CD14-positive monocyte (primary cell): ENCODE results near the gene ROBO1. TPM values are rescaled to one million over a fixed set of nuclear protein-coding genes. Genes with fewer than 3 reads are reported as not detected.

Experiments
- DNase-seq, 3 donors: peaks; one replicate each; pipeline ENCODE4 v3.0.0-alpha.2; 2011 to 2022
- H2AFZ ChIP-seq: 2 replicates; pipeline ENCODE4 v1.6.0; 2012; ENCODE audit warnings: mild to moderate bottlenecking, low read depth, low read length, inconsistent platforms; ENCODE audit not compliant: insufficient read depth, poor library complexity, severe bottlenecking
- H3K27ac ChIP-seq, 2 donors: 1 replicate in 1 of 2; 2 replicates in 1 of 2; pipeline ENCODE4 v1.5.1; 2012 to 2013; ENCODE audit warnings: low read length in 2 of 2, control low read depth in 1 of 2, inconsistent platforms in 1 of 2, low read depth in 1 of 2, mild to moderate bottlenecking in 1 of 2
- H3K27me3 ChIP-seq, 2 donors: one replicate each; pipeline versions ENCODE4 v1.6.0 to v1.6.1; 2011 to 2013; ENCODE audit warnings: low read length in 2 of 2; ENCODE audit not compliant: control insufficient read depth in 2 of 2, insufficient read depth in 2 of 2
- H3K36me3 ChIP-seq, 2 donors: replicated peaks in 1 of 2; 1 replicate in 1 of 2; 2 replicates in 1 of 2; pipeline versions ENCODE4 v1.5.1 to v1.6.1; 2012 to 2013; ENCODE audit warnings: low read length in 2 of 2, control low read depth in 1 of 2, inconsistent platforms in 1 of 2, mild to moderate bottlenecking in 1 of 2; ENCODE audit not compliant: insufficient read depth in 2 of 2, control insufficient read depth in 1 of 2
- H3K4me1 ChIP-seq, 2 donors: 1 replicate in 1 of 2; 2 replicates in 1 of 2; pipeline versions ENCODE4 v1.5.1 to v1.6.1; 2012 to 2013; ENCODE audit warnings: low read length in 2 of 2, control low read depth in 1 of 2, inconsistent platforms in 1 of 2, mild to moderate bottlenecking in 1 of 2, moderate library complexity in 1 of 2; ENCODE audit not compliant: insufficient read depth in 2 of 2, control insufficient read depth in 1 of 2
- H3K4me2 ChIP-seq: replicated peaks from 2 replicates; pipeline ENCODE3; 2012; ENCODE audit warnings: low read length, moderate library complexity, mild to moderate bottlenecking; ENCODE audit not compliant: poor library complexity, severe bottlenecking; ENCODE audit errors: extremely low read depth
- H3K4me3 ChIP-seq, 3 experiments: fragments of 200-600 bp in 1 of 3; sonication (generic) in 1 of 3; replicated peaks in 1 of 3; 1 replicate in 2 of 3; 2 replicates in 1 of 3; pipeline ENCODE4 v1.5.1; 2011 to 2013; ENCODE audit warnings: low read length in 3 of 3, mild to moderate bottlenecking in 3 of 3, control low read depth in 2 of 3, low read depth in 2 of 3, inconsistent platforms in 1 of 3, moderate library complexity in 1 of 3
- H3K79me2 ChIP-seq: 2 replicates; pipeline ENCODE4 v1.6.0; 2012; ENCODE audit warnings: mild to moderate bottlenecking, control low read depth, inconsistent platforms, low read length, moderate library complexity; ENCODE audit not compliant: insufficient read depth
- H3K9ac ChIP-seq: 2 replicates; pipeline ENCODE4 v1.6.0; 2017; ENCODE audit warnings: low read length, mild to moderate bottlenecking; ENCODE audit not compliant: insufficient read depth, poor library complexity, severe bottlenecking
- H3K9me3 ChIP-seq, 2 donors: replicated peaks in 1 of 2; 1 replicate in 1 of 2; 2 replicates in 1 of 2; pipeline versions ENCODE4 v1.5.1 to v1.6.1; 2012 to 2013; ENCODE audit warnings: low read length in 2 of 2, control low read depth in 1 of 2; ENCODE audit not compliant: control insufficient read depth in 1 of 2, insufficient read depth in 1 of 2
- H4K20me1 ChIP-seq: 2 replicates; pipeline ENCODE4 v1.6.0; 2012; ENCODE audit warnings: mild to moderate bottlenecking, low read length, control low read depth, moderate library complexity; ENCODE audit not compliant: insufficient read depth
- H3K27ac Mint-ChIP-seq, 7 donors: one replicate each; pipeline ENCODE4 v1.8.0; 2020; ENCODE audit warnings: mild to moderate bottlenecking in 7 of 7, mixed read lengths in 7 of 7, moderate library complexity in 6 of 7, inconsistent platforms in 2 of 7
- H3K27me3 Mint-ChIP-seq, 3 donors: one replicate each; pipeline ENCODE4 v1.8.0; 2021 to 2022; ENCODE audit warnings: low read depth in 3 of 3, mild to moderate bottlenecking in 3 of 3, mixed read lengths in 3 of 3, moderate library complexity in 3 of 3, inconsistent platforms in 1 of 3
- H3K36me3 Mint-ChIP-seq, 2 donors: one replicate each; pipeline ENCODE4 v1.8.0; 2020; ENCODE audit warnings: mixed read lengths in 2 of 2, inconsistent platforms in 1 of 2, mild to moderate bottlenecking in 1 of 2
- H3K4me1 Mint-ChIP-seq: one replicate; pipeline ENCODE4 v1.8.0; 2020; ENCODE audit warnings: mild to moderate bottlenecking, mixed read lengths
- H3K4me3 Mint-ChIP-seq, 2 donors: one replicate each; pipeline ENCODE4 v1.8.0; 2020; ENCODE audit warnings: mild to moderate bottlenecking in 2 of 2, mixed read lengths in 2 of 2, moderate library complexity in 1 of 2
- H3K9me3 Mint-ChIP-seq, 7 donors: one replicate each; pipeline ENCODE4 v1.8.0; 2020 to 2022; ENCODE audit warnings: mixed read lengths in 7 of 7, mild to moderate bottlenecking in 6 of 7, moderate library complexity in 6 of 7, inconsistent platforms in 2 of 7
- CTCF ChIP-seq: fragments of 200-600 bp; IDR thresholded peaks from one replicate; pipeline ENCODE4 v1.8.0; 2022; ENCODE audit warnings: antibody characterized with exemption, mild to moderate bottlenecking
- WGBS: methylation state at CpG from one replicate; pipeline ENCODE4 v1.1.5; 2013; ENCODE audit warnings: missing lambda C conversion rate; ENCODE audit not compliant: insufficient coverage; 5-methylcytosine and 5-hydroxymethylcytosine counted together
- intact Hi-C, 2 donors: fragments of 100-400 bp; cut with micrococcal nuclease; formaldehyde crosslinking; loops; one replicate each; pipeline versions ENCODE4 v1.15.0 to v1.15.1; 2023
- polyA plus RNA-seq, 3 donors: library from polyadenylated mRNA; depleted of rRNA in 1 of 3; unstranded in 2 of 3; stranded (reverse) in 1 of 3; fragments of 300-500 nt in 2 of 3; fragments of >200 nt in 1 of 3; fragmentation: Illumina TruSeq in 2 of 3; gene quantifications; 1 replicate in 2 of 3; 2 replicates in 1 of 3; pipeline ENCODE4 v1.2.3, GENCODE V29; 2012 to 2021

ROBO1 gene
- polyA plus RNA-seq, 3 donors = 0.09 to 0.10 TPM; not detected in 1

DNA sequence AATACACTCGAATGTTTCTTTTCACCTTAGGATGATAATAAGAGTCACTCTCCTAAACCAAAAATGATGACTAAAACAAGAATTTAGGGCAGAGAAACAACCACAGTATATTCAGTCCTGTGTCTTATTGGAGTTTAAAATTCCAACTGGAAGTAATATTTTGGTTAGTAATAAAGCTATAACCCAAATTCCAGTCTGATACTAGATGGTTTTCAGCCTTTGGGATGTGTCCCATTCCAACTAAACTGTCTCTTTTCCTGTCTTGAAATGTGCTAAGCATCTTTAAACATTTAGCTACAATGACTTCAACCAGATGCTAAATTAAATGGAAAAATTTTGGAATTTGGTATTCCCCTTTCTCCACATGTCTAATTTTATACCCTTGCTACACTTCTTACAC lies 510.0 kb downstream of the ROBO1 start:
- Histone ChIP-seq H3K4me1 (no peaks in the 10 kb centered on the region), H3K27me3 (no peaks in the 10 kb centered on the region), H3K4me2 (no peak overlapping the region), H3K27ac (no peak overlapping the region), H2AFZ (no peak overlapping the region), H3K36me3 (no peaks in the 10 kb centered on the region), H3K9me3 (no peaks in the 10 kb centered on the region), H3K9ac (no peak overlapping the region), H4K20me1 (no peaks in the 10 kb centered on the region), H3K79me2 (no peaks in the 10 kb centered on the region), H3K4me3 (no peak overlapping the region)
- peaks cover 0 to 1% (median 0%) of the 10 kb centered on the region in 3 donors for H3K27me3 Mint-ChIP-seq
- H3K4me1 Mint-ChIP-seq = no peaks in the 10 kb centered on the region
- no CpG with 5 or more reads among the region's 1 CpG for WGBS
- H3K36me3 Mint-ChIP-seq = no peaks in the 10 kb centered on the region
- peaks cover 0 to 3% (median 0%) of the 10 kb centered on the region in 7 donors for H3K9me3 Mint-ChIP-seq
- no peak for DNase-seq
- H3K4me3 Mint-ChIP-seq = no peak overlapping the region
- H3K27ac Mint-ChIP-seq = no peak overlapping the region
- intact Hi-C loops = no loop called here
- no peak for TF ChIP-seq CTCF

DNA sequence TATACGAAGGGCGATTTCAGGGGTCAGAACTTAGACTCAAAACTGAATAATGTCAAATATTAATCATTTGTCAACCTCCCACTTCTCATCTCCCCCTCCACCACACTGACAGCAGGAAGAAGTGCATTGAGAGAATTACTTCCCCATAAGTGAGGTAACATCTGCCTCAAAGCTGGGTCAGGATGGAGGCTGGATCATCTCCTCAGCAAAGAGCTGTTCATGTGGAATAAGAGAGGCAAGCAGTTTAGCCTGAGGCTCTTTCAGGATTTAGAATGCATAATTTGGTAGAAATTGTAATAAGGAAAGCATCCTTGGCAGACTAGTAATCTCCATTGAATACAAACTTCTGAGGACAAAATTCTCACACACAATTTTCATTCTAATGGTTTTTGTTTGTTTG lies 512.1 kb downstream of the ROBO1 start:
- H3K9me3 ChIP-seq = peaks cover 0 to 2% of the 10 kb centered on the region in 2 donors
- H3K36me3 Mint-ChIP-seq = no peaks in the 10 kb centered on the region

More for the DNA sequence above, 512.1 kb downstream of the ROBO1 start:
- DNase-seq = no peak
- Histone ChIP-seq H3K4me3 (no peak overlapping the region), H3K27me3 (no peaks in the 10 kb centered on the region), H2AFZ (no peak overlapping the region), H3K27ac (no peak overlapping the region), H4K20me1 (no peaks in the 10 kb centered on the region), H3K79me2 (no peaks in the 10 kb centered on the region), H3K4me1 (no peaks in the 10 kb centered on the region), H3K36me3 (no peaks in the 10 kb centered on the region), H3K4me2 (no peak overlapping the region), H3K9ac (no peak overlapping the region)
- Mint-ChIP-seq H3K9me3 (peaks cover 0 to 4% (median 2%) of the 10 kb centered on the region in 7 donors), H3K27me3 (peaks cover 0 to 1% (median 0%) of the 10 kb centered on the region in 3 donors), H3K27ac (no peak overlapping the region), H3K4me3 (no peak overlapping the region), H3K4me1 (no peaks in the 10 kb centered on the region)
- intact Hi-C loops = no loop called here
- no peak for TF ChIP-seq CTCF
- WGBS = no CpG with 5 or more reads among the region's 2 CpGs
